Stimulated activated effector memory CD8-positive, alpha-beta T cell treated with anti-CD3 and anti-CD28 coated beads, Interleukin-12 subunit alpha, Interleukin-12 subunit beta, amount 100 ng/mL, for 72 hours (primary cell): ENCODE measurements around the gene DGKH.
"Not testable (repeated sequence)": the region's sequence is repeated elsewhere in the genome, so short reads cannot be mapped to it uniquely, and the experiment has no call there.

Experiments used
- ATAC-seq: fragments of 150-1000 bp; cut with Tn5 transposase; 2 replicates; pipeline ENCODE4 v1.10.0; 2021
- DNase-seq, 2 donors: peaks; one replicate each; pipeline ENCODE4 v3.0.0; 2021 to 2022; ENCODE audit warnings: low spot score in 2 of 2
- H3K27ac Mint-ChIP-seq: one replicate; pipeline ENCODE4 v1.8.0; 2022; ENCODE audit warnings: mild to moderate bottlenecking, mixed read lengths
- H3K36me3 Mint-ChIP-seq: one replicate; pipeline ENCODE4 v1.8.0; 2022; ENCODE audit warnings: mild to moderate bottlenecking, mixed read lengths
- H3K4me1 Mint-ChIP-seq: one replicate; pipeline ENCODE4 v1.8.0; 2022; ENCODE audit warnings: mixed read lengths
- H3K4me3 Mint-ChIP-seq: one replicate; pipeline ENCODE4 v1.8.0; 2022; ENCODE audit warnings: mild to moderate bottlenecking, mixed read lengths
- H3K9me3 Mint-ChIP-seq: one replicate; pipeline ENCODE4 v1.8.0; 2022; ENCODE audit warnings: mixed read lengths

DGKH gene

GRCh38 chr13:42078128-42078808 is 29.8 kb downstream of the DGKH start:
- Mint-ChIP-seq H3K9me3 (no peaks in the 10 kb centered on the region), H3K4me1 (peaks cover 15% of the 10 kb centered on the region), H3K36me3 (peaks cover 2% of the 10 kb centered on the region)

DNA sequence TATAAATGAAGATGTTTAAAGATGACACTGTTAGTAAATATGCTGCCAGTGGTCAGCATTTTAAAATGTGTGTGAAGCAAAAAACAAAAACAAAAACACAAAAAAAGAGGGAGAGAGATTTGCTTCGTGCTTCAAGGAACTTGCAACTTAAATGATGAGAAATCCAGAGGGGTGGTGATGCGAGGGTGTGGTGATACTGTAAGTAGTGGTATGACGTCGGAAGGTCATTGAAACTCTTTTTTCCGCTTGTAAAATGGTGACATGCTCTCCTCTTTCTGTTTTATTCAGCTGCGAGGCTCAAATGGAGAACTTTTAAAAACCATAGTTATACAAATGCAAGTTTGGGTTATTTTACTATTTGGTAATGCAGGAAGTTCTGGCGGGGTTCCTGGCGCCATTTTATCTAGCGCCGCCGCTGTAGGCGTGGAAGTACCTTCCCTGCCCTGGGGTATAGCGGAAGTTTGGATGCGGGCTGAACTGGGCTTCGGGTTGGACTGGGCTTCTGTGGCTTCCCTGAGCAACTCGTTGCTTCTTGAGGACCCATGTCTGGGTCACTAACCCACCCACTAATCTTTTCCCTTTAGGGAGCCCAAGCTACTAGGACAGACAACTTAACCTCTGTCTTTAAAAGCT is 34.8 kb downstream of the DGKH start:
- Mint-ChIP-seq H3K4me1 (peaks cover 24% of the 10 kb centered on the region), H3K9me3 (no peaks in the 10 kb centered on the region), H3K27ac (peak overlapping the region; percentile 88), H3K36me3 (peaks cover 6% of the 10 kb centered on the region), H3K4me3 (peak overlapping the region; percentile 38)
- DNase-seq = peak in 1 of 2 donors; percentile 65
- peak; percentile 94 for ATAC-seq

More at GRCh38 chr13:42078128-42078808, 29.8 kb downstream of the DGKH start:
- ATAC-seq = no peak
- no peak overlapping the region for H3K4me3 Mint-ChIP-seq
- DNase-seq = no peak
- no peak overlapping the region for H3K27ac Mint-ChIP-seq

DNA sequence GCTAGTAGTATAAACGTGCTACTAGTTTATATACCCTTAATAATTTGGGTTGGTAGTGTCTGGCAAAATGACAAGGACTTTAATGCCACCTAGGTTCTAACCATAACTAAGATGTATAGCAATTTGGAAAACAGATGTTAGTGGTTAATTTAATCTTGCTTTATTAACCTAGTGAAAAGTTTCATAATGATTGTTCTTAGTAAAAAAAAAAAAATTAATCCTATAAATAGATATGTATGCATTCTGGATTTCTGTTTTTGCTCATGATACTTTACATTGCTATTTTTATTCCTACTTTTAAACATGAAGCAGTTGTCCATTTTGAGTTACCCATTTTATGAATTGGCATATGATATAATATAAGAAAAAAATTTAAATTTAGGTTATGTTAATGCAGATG is 36.3 kb downstream of the DGKH start:
- Mint-ChIP-seq H3K4me1 (peaks cover 24% of the 10 kb centered on the region), H3K9me3 (no peaks in the 10 kb centered on the region), H3K27ac (no peak overlapping the region), H3K36me3 (peaks cover 6% of the 10 kb centered on the region), H3K4me3 (no peak overlapping the region)
- ATAC-seq (peak; percentile 24), DNase-seq (no peak)

- peak; percentile 54 for ATAC-seq
- no peak for DNase-seq
These were observed 38.1 kb downstream of the DGKH start for GRCh38 chr13:42086582-42086981.

GRCh38 chr13:42094516-42095040 is 46.1 kb downstream of the DGKH start:
- Mint-ChIP-seq H3K9me3 (no peaks in the 10 kb centered on the region), H3K4me1 (peaks cover 5% of the 10 kb centered on the region), H3K4me3 (no peak overlapping the region), H3K36me3 (no peaks in the 10 kb centered on the region), H3K27ac (no peak overlapping the region)
- ATAC-seq (no peak), DNase-seq (no peak)

More at GRCh38 chr13:42086582-42086981, 38.1 kb downstream of the DGKH start:
- Mint-ChIP-seq H3K9me3 (no peaks in the 10 kb centered on the region), H3K4me3 (no peak overlapping the region), H3K27ac (no peak overlapping the region), H3K4me1 (peaks cover 24% of the 10 kb centered on the region), H3K36me3 (peaks cover 6% of the 10 kb centered on the region)

GRCh38 chr13:42096222-42096621 is 47.8 kb downstream of the DGKH start:
- not testable (repeated sequence) for H3K4me3 Mint-ChIP-seq, DNase-seq, H3K36me3 Mint-ChIP-seq, H3K4me1 Mint-ChIP-seq, ATAC-seq, H3K9me3 Mint-ChIP-seq, H3K27ac Mint-ChIP-seq

- no peak overlapping the region for H3K27ac Mint-ChIP-seq
These were observed 51.7 kb downstream of the DGKH start for GRCh38 chr13:42099962-42100675.

GRCh38 chr13:42100960-42101359 is 52.5 kb downstream of the DGKH start:
- Mint-ChIP-seq H3K36me3 (no peaks in the 10 kb centered on the region), H3K9me3 (no peaks in the 10 kb centered on the region), H3K4me1 (peaks cover 19% of the 10 kb centered on the region), H3K27ac (no peak overlapping the region), H3K4me3 (no peak overlapping the region)
- ATAC-seq (no peak), DNase-seq (no peak)

More at GRCh38 chr13:42099962-42100675, 51.7 kb downstream of the DGKH start:
- Mint-ChIP-seq H3K4me3 (no peak overlapping the region), H3K36me3 (no peaks in the 10 kb centered on the region), H3K4me1 (peaks cover 19% of the 10 kb centered on the region), H3K9me3 (no peaks in the 10 kb centered on the region)
- ATAC-seq (no peak), DNase-seq (no peak)

DNA sequence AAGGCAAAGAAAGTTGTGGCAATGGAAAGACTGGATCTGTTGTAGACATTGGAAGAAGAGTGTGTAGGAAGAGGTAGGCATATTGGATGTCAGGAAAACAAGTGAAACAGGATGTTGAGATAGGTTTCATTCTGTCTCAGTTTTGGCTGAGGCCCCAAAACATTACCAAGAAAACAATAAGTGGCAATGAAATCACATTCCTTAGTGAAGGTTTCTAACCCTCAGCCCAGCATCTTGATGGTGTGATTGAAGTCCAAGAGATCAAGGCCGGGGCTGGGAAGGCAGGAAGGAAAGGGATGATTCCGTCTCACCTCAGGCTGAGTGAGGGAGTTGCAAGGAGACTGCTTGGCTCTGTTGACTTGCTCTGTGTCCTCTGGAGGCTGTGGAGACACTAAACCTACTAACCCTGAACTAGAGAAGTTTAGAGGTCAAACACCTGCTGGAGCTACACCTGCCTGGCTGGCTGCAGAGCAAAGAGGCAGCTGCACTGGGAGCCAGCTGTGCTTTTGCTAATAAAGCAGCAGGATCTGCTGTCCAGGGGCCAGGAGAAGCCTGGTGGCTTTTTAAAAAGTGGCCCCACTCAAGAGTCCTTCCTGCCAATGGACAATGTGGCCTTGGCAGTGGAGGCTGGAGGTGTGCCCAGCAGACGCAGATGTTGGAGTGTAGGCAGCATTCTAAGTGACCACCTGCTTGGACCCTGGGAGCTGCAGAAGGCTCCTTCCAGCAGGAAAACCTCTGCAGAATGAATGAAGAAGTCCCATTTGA is 53.6 kb downstream of the DGKH start:
- Mint-ChIP-seq H3K27ac (peak overlapping the region; percentile 43), H3K4me3 (no peak overlapping the region), H3K4me1 (peaks cover 21% of the 10 kb centered on the region), H3K9me3 (no peaks in the 10 kb centered on the region), H3K36me3 (no peaks in the 10 kb centered on the region)
- ATAC-seq = no peak
- no peak for DNase-seq

DNA sequence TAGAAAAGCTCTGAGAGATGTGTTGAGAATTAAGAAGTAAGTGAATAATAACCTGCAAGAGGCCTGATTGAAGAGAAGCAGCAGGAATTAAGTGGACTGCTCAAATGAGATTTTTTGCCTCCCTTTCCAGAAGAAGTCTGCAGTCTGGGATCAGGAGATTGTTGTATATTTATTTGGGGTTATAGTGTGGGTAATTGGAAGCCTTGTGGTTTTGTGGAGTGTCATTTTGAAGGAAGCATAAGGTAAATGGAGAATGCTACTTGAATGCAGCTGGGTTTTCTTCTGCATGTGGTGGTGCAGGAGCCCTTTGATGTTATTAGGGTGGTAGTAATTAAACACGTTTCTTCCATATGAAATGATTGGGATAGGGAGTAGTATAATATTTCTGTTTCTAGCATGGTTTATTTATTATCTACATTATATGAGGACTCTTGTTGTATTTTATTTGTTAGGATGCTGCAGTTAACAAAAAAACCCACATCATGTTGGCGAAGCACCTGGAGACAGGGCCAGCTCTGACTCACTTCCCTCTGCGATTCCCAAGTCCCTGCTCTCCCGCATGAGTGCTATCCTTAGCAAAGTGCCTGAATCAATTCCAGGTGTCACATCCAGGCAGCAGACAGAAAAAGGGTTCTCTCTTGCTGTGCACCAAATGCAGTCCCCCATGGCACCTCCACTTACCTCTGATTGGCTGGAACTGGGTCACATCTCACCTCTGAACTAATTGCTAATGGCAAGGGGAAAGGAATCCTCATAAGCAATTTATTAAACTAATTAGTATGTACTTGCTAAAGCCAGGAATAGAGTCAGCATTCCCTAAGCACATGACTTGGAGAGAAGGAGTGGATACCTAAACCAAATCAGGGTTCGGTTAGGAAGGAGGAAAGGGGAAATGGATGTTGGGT is 54.8 kb downstream of the DGKH start:
- H3K4me3 Mint-ChIP-seq = no peak overlapping the region
- H3K36me3 Mint-ChIP-seq = no peaks in the 10 kb centered on the region
- H3K4me1 Mint-ChIP-seq = peaks cover 25% of the 10 kb centered on the region
- H3K9me3 Mint-ChIP-seq = no peaks in the 10 kb centered on the region
- H3K27ac Mint-ChIP-seq = no peak overlapping the region
- DNase-seq (no peak), ATAC-seq (no peak)

GRCh38 chr13:42106998-42107397 is 58.5 kb downstream of the DGKH start:
- ATAC-seq (no peak), DNase-seq (no peak)
- no peak overlapping the region for H3K4me3 Mint-ChIP-seq
- no peaks in the 10 kb centered on the region for H3K36me3 Mint-ChIP-seq
- peaks cover 20% of the 10 kb centered on the region for H3K4me1 Mint-ChIP-seq
- H3K9me3 Mint-ChIP-seq = no peaks in the 10 kb centered on the region
- peak overlapping the region; percentile 1 for H3K27ac Mint-ChIP-seq

GRCh38 chr13:42107421-42107820 is 59.0 kb downstream of the DGKH start:
- DNase-seq (no peak), ATAC-seq (no peak)
- Mint-ChIP-seq H3K4me3 (no peak overlapping the region), H3K4me1 (peaks cover 17% of the 10 kb centered on the region), H3K9me3 (no peaks in the 10 kb centered on the region), H3K27ac (no peak overlapping the region), H3K36me3 (no peaks in the 10 kb centered on the region)

- H3K9me3 Mint-ChIP-seq = no peaks in the 10 kb centered on the region
- ATAC-seq (no peak), DNase-seq (no peak)
- no peak overlapping the region for H3K4me3 Mint-ChIP-seq
- no peaks in the 10 kb centered on the region for H3K36me3 Mint-ChIP-seq
- no peak overlapping the region for H3K27ac Mint-ChIP-seq
- peaks cover 13% of the 10 kb centered on the region for H3K4me1 Mint-ChIP-seq
These were observed 59.8 kb downstream of the DGKH start for GRCh38 chr13:42108217-42108616.

GRCh38 chr13:42109957-42110356 is 61.5 kb downstream of the DGKH start:
- Mint-ChIP-seq H3K4me1 (peaks cover 13% of the 10 kb centered on the region), H3K27ac (no peak overlapping the region), H3K36me3 (no peaks in the 10 kb centered on the region), H3K9me3 (no peaks in the 10 kb centered on the region), H3K4me3 (no peak overlapping the region)
- DNase-seq = no peak
- no peak for ATAC-seq
